HCT116 (cell line): ENCODE data around the gene UBASH3B. TPM values are rescaled to one million over a fixed set of nuclear protein-coding genes. Genes with fewer than 3 reads are reported as not detected.

Experiments
- ATAC-seq: fragments of 200-7000 bp; cut with Tn5 transposase; 2 replicates; pipeline ENCODE4 v1.9.1; 2020; ENCODE audit warnings: mild to moderate bottlenecking, moderate library complexity
- BruUV-seq: library from RNA; stranded (reverse); fragments of 400-500 nt; replicated peaks from 2 replicates; lab custom pipeline; 2021; lab: Mats Ljungman, UMichigan
- CTCF ChIA-PET: fragments of 300-600 bp; sonication (Branson Sonifier 250); formaldehyde crosslinking; loops from one replicate; lab custom pipeline; 2021; ENCODE audit warnings: antibody characterized with exemption; lab: Charles Lee
- POLR2A ChIA-PET: fragments of 300-600, 350-600 bp; sonication (Branson Sonifier 250); formaldehyde crosslinking; loops from one replicate; lab custom pipeline; 2021; ENCODE audit warnings: antibody characterized with exemption; lab: Charles Lee
- RAD21 ChIA-PET, 2 experiments: fragments of 300-600 bp; sonication (Branson Sonifier 250); formaldehyde crosslinking; loops; one replicate each; lab custom pipeline; 2023; ENCODE audit warnings: low total read pairs in 2 of 2; ENCODE audit not compliant: uncharacterized antibody in 2 of 2, unreplicated experiment in 2 of 2, low non-redundant PET in 1 of 2; lab: Charles Lee
- DNase-seq: peaks from one replicate; pipeline ENCODE4 v3.0.0-alpha.2; 2010; ENCODE audit warnings: low read depth, low spot score
- H2AFZ ChIP-seq: fragments of 200-600 bp; shearing (Covaris generic), sonication (generic); 2 replicates; pipeline ENCODE4 v1.6.1; 2017; ENCODE audit warnings: low read depth, mixed run types, mixed read lengths, antibody characterized with exemption, low read length; ENCODE audit not compliant: poor library complexity, severe bottlenecking
- H3K27ac ChIP-seq: 2 replicates; pipeline ENCODE4 v1.5.1; 2012; ENCODE audit warnings: low read depth, low read length
- H3K27me3 ChIP-seq: fragments of 200-600 bp; sonication (generic); 2 replicates; pipeline ENCODE4 v1.6.1; 2016; ENCODE audit warnings: mixed run types, low read length, mixed read lengths; ENCODE audit not compliant: insufficient read depth
- H3K36me3 ChIP-seq, 2 experiments: fragments of 200-500 bp in 1 of 2; fragments of 200-600 bp in 1 of 2; sonication (Bioruptor generic) in 1 of 2; sonication (generic) in 1 of 2; 2 replicates each; pipeline versions ENCODE4 v1.5.1 to v1.6.1; 2014 to 2016; ENCODE audit warnings: low read length in 2 of 2, inconsistent platforms in 1 of 2, mixed read lengths in 1 of 2, mixed run types in 1 of 2; ENCODE audit not compliant: insufficient read depth in 2 of 2, control insufficient read depth in 1 of 2
- H3K4me1 ChIP-seq, 2 experiments: fragments of 200-600 bp in 1 of 2; sonication (generic) in 1 of 2; 2 replicates each; pipeline versions ENCODE4 v1.5.1 to v1.6.1; 2012 to 2017; ENCODE audit warnings: low read length in 2 of 2, inconsistent platforms in 1 of 2, mild to moderate bottlenecking in 1 of 2, mixed read lengths in 1 of 2, mixed run types in 1 of 2, moderate library complexity in 1 of 2; ENCODE audit not compliant: insufficient read depth in 2 of 2, control insufficient read depth in 1 of 2
- H3K4me2 ChIP-seq: fragments of 200-600 bp; sonication (generic); 2 replicates; pipeline ENCODE4 v1.6.1; 2017; ENCODE audit warnings: mixed run types, low read length, mixed read lengths
- H3K4me3 ChIP-seq, 2 experiments: fragments of 200-600 bp in 1 of 2; sonication (generic) in 1 of 2; replicated peaks in 1 of 2; 2 replicates each; pipeline ENCODE4 v1.5.1; 2011 to 2016; ENCODE audit warnings: low read length in 2 of 2, control low read depth in 1 of 2, low read depth in 1 of 2, mild to moderate bottlenecking in 1 of 2, mixed read lengths in 1 of 2, mixed run types in 1 of 2
- H3K79me2 ChIP-seq: fragments of 200-600 bp; sonication (generic); 2 replicates; pipeline ENCODE4 v1.6.1; 2017; ENCODE audit warnings: mild to moderate bottlenecking, mixed run types, low read length, moderate library complexity, mixed read lengths; ENCODE audit not compliant: insufficient read depth
- H3K9ac ChIP-seq: fragments of 200-600 bp; sonication (generic); 2 replicates; pipeline ENCODE4 v1.6.1; 2016; ENCODE audit warnings: low read length, mixed read lengths
- H3K9me2 ChIP-seq: fragments of 200-600 bp; sonication (generic), shearing (Covaris generic); 2 replicates; pipeline ENCODE4 v1.6.1; 2017; ENCODE audit warnings: mixed run types, mild to moderate bottlenecking, moderate library complexity; ENCODE audit not compliant: insufficient read depth
- H3K9me3 ChIP-seq, 2 experiments: fragments of 200-500 bp in 1 of 2; fragments of 200-600 bp in 1 of 2; sonication (Bioruptor generic) in 1 of 2; sonication (generic) in 1 of 2; 2 replicates each; pipeline ENCODE4 v1.6.1; 2014 to 2017; ENCODE audit warnings: low read length in 2 of 2, mixed read lengths in 2 of 2, inconsistent platforms in 1 of 2, low read depth in 1 of 2, mild to moderate bottlenecking in 1 of 2, mixed run types in 1 of 2, moderate library complexity in 1 of 2; ENCODE audit not compliant: control insufficient read depth in 1 of 2, insufficient read depth in 1 of 2
- H4K20me1 ChIP-seq: fragments of 200-600 bp; sonication (generic), shearing (Covaris generic); 2 replicates; pipeline ENCODE4 v1.6.1; 2017; ENCODE audit warnings: mixed run types, mild to moderate bottlenecking, moderate library complexity; ENCODE audit not compliant: insufficient read depth
- CTCF ChIP-seq, 3 experiments: fragments of 200-600 bp in 1 of 3; sonication (generic) in 1 of 3; IDR thresholded peaks in 2 of 3; conservative IDR thresholded peaks in 1 of 3; 2 replicates each; pipeline ENCODE4 v1.5.1; 2012 to 2017; ENCODE audit warnings: low read depth in 2 of 3, low read length in 2 of 3, antibody characterized with exemption in 1 of 3, borderline replicate concordance in 1 of 3, control low read depth in 1 of 3, mild to moderate bottlenecking in 1 of 3, mixed read lengths in 1 of 3, mixed run types in 1 of 3, moderate library complexity in 1 of 3; ENCODE audit not compliant: insufficient read depth in 1 of 3
- EZH2 ChIP-seq: fragments of 200-600 bp; sonication (generic); IDR thresholded peaks from 2 replicates; pipeline ENCODE4 v1.6.1; 2017; ENCODE audit warnings: antibody characterized with exemption, mixed run types
- EZH2phosphoT487 ChIP-seq: fragments of 200-600 bp; IDR thresholded peaks from 2 replicates; pipeline ENCODE4 v1.6.1; 2018; ENCODE audit warnings: antibody characterized with exemption, borderline replicate concordance
- SP1 ChIP-seq: IDR thresholded peaks from 2 replicates; pipeline ENCODE4 v1.6.1; 2012; ENCODE audit warnings: low read depth
- ZFX ChIP-seq: fragments of 450-650 bp; IDR thresholded peaks from 2 replicates; pipeline ENCODE4 v1.6.1; 2017
- intact Hi-C: fragments of 100-400 bp; cut with micrococcal nuclease; formaldehyde crosslinking; loops from 2 replicates; pipeline ENCODE4 v1.10.0; 2022
- total RNA-seq: library from RNA; stranded (reverse); gene quantifications from one replicate; pipeline ENCODE4 v1.2.1, GENCODE V29; 2021; ENCODE audit not compliant: unreplicated experiment

The UBASH3B gene
- total RNA-seq, 1 experiment from 2014 or later, result 40.3 TPM

- intact Hi-C loops, result no loop called here
Observed at GRCh38 chr11:122705396-122705795, 49.9 kb downstream of the UBASH3B start.

More at GRCh38 chr11:122705396-122705795, 49.9 kb downstream of the UBASH3B start:
- DNase-seq, result no peak
- Histone ChIP-seq H3K4me2 (no peak overlapping the region), H3K79me2 (peaks cover 15% of the 10 kb centered on the region), H3K4me3 (no peak overlapping the region), H3K9ac (no peak overlapping the region), H3K9me2 (no peaks in the 10 kb centered on the region), H3K4me1 (peaks cover 17 to 40% of the 10 kb centered on the region in 2 experiments), H3K27ac (no peak overlapping the region), H3K27me3 (no peaks in the 10 kb centered on the region), H3K36me3 (no peaks in the 10 kb centered on the region), H4K20me1 (no peaks in the 10 kb centered on the region), H2AFZ (no peak overlapping the region)
- CTCF ChIA-PET, result no interaction called here
- RAD21 ChIA-PET, result no interaction called here
- no peak for ATAC-seq
- TF ChIP-seq SP1, result no peak
- no peak for TF ChIP-seq ZFX
- no peak for TF ChIP-seq CTCF (IDR thresholded peaks at IDR 0.05 in 2 of 3, conservative IDR thresholded peaks at IDR 0.05 in 1 of 3; ENCODE audit: borderline replicate concordance in 1 of 3, insufficient read depth in 1 of 3, low read depth in 2 of 3, low read length in 2 of 3)
- no peak for TF ChIP-seq EZH2phosphoT487
- no peak for TF ChIP-seq EZH2
- TF ChIP-seq, all 23 proteins: peak for 0
- POLR2A ChIA-PET, result no interaction called here
- BruUV-seq, result no TSS peak
- no peaks in the 10 kb centered on the region for H3K9me3 ChIP-seq
